ENCODE measurements around the gene CCSAP. TPM values are rescaled to one million over a fixed set of nuclear protein-coding genes. Genes with fewer than 3 reads are reported as not detected.

The CCSAP gene
- total and polyA plus RNA-seq, 10 of the 15 experiments (the other 5 are each of a cell fraction or from before 2014, with no cell fraction given): 0.75 to 3.4 (median 2.8) TPM

GRCh38 chr1:229303855-229304254, 39.0 kb downstream of the CCSAP start:
- ATAC-seq: no peak
- no peak overlapping the region for H3K27ac ChIP-seq (ENCODE audit: control insufficient read depth, insufficient read depth)
- H3K9ac ChIP-seq (ENCODE audit: control insufficient read depth, insufficient read depth, low read length): no peak overlapping the region
- no peak overlapping the region for H2AFZ ChIP-seq (ENCODE audit: control insufficient read depth, low read depth, low read length)
- H4K20me1 ChIP-seq (ENCODE audit: control insufficient read depth, insufficient read depth): no peaks in the 10 kb centered on the region
- H3K4me2 ChIP-seq (ENCODE audit: control insufficient read depth, insufficient read depth): no peak overlapping the region
- SMC1A ChIA-PET (ENCODE audit: uncharacterized antibody, unreplicated experiment): no interaction called here
- intact Hi-C loops (cut with micrococcal nuclease; ENCODE audit: unreplicated experiment) (no loop called here), in situ Hi-C loops (cut with MboI) (no loop called here)
- peaks cover 0 to 6% of the 10 kb centered on the region in 2 experiments; a peak in 2 of 4 replicates for H3K36me3 ChIP-seq (ENCODE audit: control insufficient read depth in 2 of 2, insufficient read depth in 2 of 2, low read length in 1 of 2)
- DNase-seq (ENCODE audit: low read depth, low spot score): no peak
- H3K9me3 ChIP-seq (replicated peaks; ENCODE audit: control insufficient read depth, insufficient read depth, low read length): no peaks in the 10 kb centered on the region
- no peak for FAIRE-seq
- 85% methylated on average over 4 of the region's 4 CpGs for WGBS (ENCODE audit: insufficient coverage, insufficient replicate concordance, low lambda C conversion rate, missing lambda C conversion rate)
- H3K79me2 ChIP-seq (ENCODE audit: control insufficient read depth, insufficient read depth, low read length): no peaks in the 10 kb centered on the region
- H3K4me1 ChIP-seq (ENCODE audit: control insufficient read depth, insufficient read depth, low read length): no peaks in the 10 kb centered on the region
- no peak overlapping the region for H3K4me3 ChIP-seq
- POLR2A ChIA-PET: no interaction called here
- TF ChIP-seq CEBPZ (IDR thresholded peaks at IDR 0.05; ENCODE audit: low read depth, low read length) (no peak), RAD51 (IDR thresholded peaks at IDR 0.05) (no peak), BCL11A (IDR thresholded peaks at IDR 0.05; ENCODE audit: low read depth, low read length) (no peak), PKNOX1 (IDR thresholded peaks at IDR 0.05) (no peak), NRF1 (conservative IDR thresholded peaks at IDR 0.05; ENCODE audit: low read depth, low read length) (no peak)
- CTCF ChIA-PET: no interaction called here
- RAD21 ChIA-PET (ENCODE audit: unreplicated experiment): no interaction called here
- no TSS peak for BruUV-seq (replicated peaks)
- H3K27me3 ChIP-seq (replicated peaks in 1 of 2; ENCODE audit: control insufficient read depth in 2 of 2, insufficient read depth in 2 of 2, low read length in 1 of 2): no peaks in the 10 kb centered on the region

All from GM12878 (cell line).